Immature natural killer cell (primary cell): Measurements from ENCODE around the gene FAM124B. TPM values are rescaled to one million over a fixed set of nuclear protein-coding genes. Genes with fewer than 3 reads are reported as not detected.

ENCODE experiments used
- DNase-seq, 3 donors: peaks; one replicate each; pipeline ENCODE4 v3.0.0; 2022; ENCODE audit warnings: mixed read lengths in 1 of 3
- H3K27ac Mint-ChIP-seq, 6 donors: one replicate each; pipeline ENCODE4 v1.8.0; 2020; ENCODE audit warnings: mixed read lengths in 6 of 6, mild to moderate bottlenecking in 5 of 6, inconsistent platforms in 4 of 6, moderate library complexity in 3 of 6
- H3K27me3 Mint-ChIP-seq, 3 donors: one replicate each; pipeline ENCODE4 v1.8.0; 2020 to 2021; ENCODE audit warnings: low read depth in 3 of 3, mild to moderate bottlenecking in 3 of 3, mixed read lengths in 3 of 3, moderate library complexity in 3 of 3, inconsistent platforms in 1 of 3
- H3K36me3 Mint-ChIP-seq, 3 donors: one replicate each; pipeline ENCODE4 v1.8.0; 2020; ENCODE audit warnings: mixed read lengths in 3 of 3, inconsistent platforms in 2 of 3, mild to moderate bottlenecking in 2 of 3
- H3K4me1 Mint-ChIP-seq, 2 donors: one replicate each; pipeline ENCODE4 v1.8.0; 2020; ENCODE audit warnings: inconsistent platforms in 2 of 2, mild to moderate bottlenecking in 2 of 2, mixed read lengths in 2 of 2, moderate library complexity in 1 of 2
- H3K4me3 Mint-ChIP-seq, 5 donors: one replicate each; pipeline ENCODE4 v1.8.0; 2020; ENCODE audit warnings: mild to moderate bottlenecking in 5 of 5, mixed read lengths in 5 of 5, inconsistent platforms in 3 of 5, moderate library complexity in 3 of 5
- H3K9me3 Mint-ChIP-seq, 6 donors: one replicate each; pipeline ENCODE4 v1.8.0; 2020; ENCODE audit warnings: mild to moderate bottlenecking in 6 of 6, mixed read lengths in 6 of 6, inconsistent platforms in 4 of 6, moderate library complexity in 3 of 6
- polyA plus RNA-seq, 3 donors: library from polyadenylated mRNA; unstranded; fragments of 300-500 nt; fragmentation: Illumina TruSeq; gene quantifications; one replicate each; pipeline ENCODE4 v1.2.3, GENCODE V29; 2021

The FAM124B gene
- polyA plus RNA-seq, 3 donors from 2014 or later: 0.78 to 1.4 (median 1.1) TPM

- Mint-ChIP-seq H3K27ac (no peak overlapping the region), H3K4me3 (no peak overlapping the region), H3K4me1 (no peaks in the 10 kb centered on the region), H3K9me3 (no peaks in the 10 kb centered on the region), H3K36me3 (no peaks in the 10 kb centered on the region), H3K27me3 (peaks cover 0 to 2% (median 0%) of the 10 kb centered on the region in 3 donors)
- DNase-seq: no peak
Observed at GRCh38 chr2:224360801-224361251, 41.1 kb downstream of the FAM124B start.

- peaks cover 0 to 2% (median 2%) of the 10 kb centered on the region in 3 donors for H3K27me3 Mint-ChIP-seq
- no peak overlapping the region for H3K27ac Mint-ChIP-seq
- H3K4me1 Mint-ChIP-seq: no peaks in the 10 kb centered on the region
- H3K9me3 Mint-ChIP-seq: no peaks in the 10 kb centered on the region
- no peak overlapping the region for H3K4me3 Mint-ChIP-seq
- H3K36me3 Mint-ChIP-seq: no peaks in the 10 kb centered on the region
- no peak for DNase-seq
Observed at GRCh38 chr2:224359569-224359968, 42.3 kb downstream of the FAM124B start.

- no peaks in the 10 kb centered on the region for H3K4me1 Mint-ChIP-seq
- H3K27me3 Mint-ChIP-seq: peaks cover 0 to 2% (median 2%) of the 10 kb centered on the region in 3 donors
- H3K9me3 Mint-ChIP-seq: no peaks in the 10 kb centered on the region
- H3K4me3 Mint-ChIP-seq: no peak overlapping the region
- no peaks in the 10 kb centered on the region for H3K36me3 Mint-ChIP-seq
- peak; percentile 51 to 58 (median 51) for DNase-seq
- no peak overlapping the region for H3K27ac Mint-ChIP-seq
Observed at GRCh38 chr2:224357098-224357901, 44.6 kb downstream of the FAM124B start.

- DNase-seq: no peak
- Mint-ChIP-seq H3K4me3 (no peak overlapping the region), H3K27me3 (peaks cover 0 to 2% (median 0%) of the 10 kb centered on the region in 3 donors), H3K36me3 (no peaks in the 10 kb centered on the region), H3K4me1 (no peaks in the 10 kb centered on the region), H3K9me3 (no peaks in the 10 kb centered on the region), H3K27ac (no peak overlapping the region)
Observed at GRCh38 chr2:224354632-224355211, 47.2 kb downstream of the FAM124B start.

GRCh38 chr2:224350703-224351102 is 51.2 kb downstream of the FAM124B start:
- Mint-ChIP-seq H3K27me3 (peaks cover 0 to 6% (median 0%) of the 10 kb centered on the region in 3 donors), H3K27ac (no peak overlapping the region), H3K4me1 (no peaks in the 10 kb centered on the region), H3K4me3 (no peak overlapping the region), H3K9me3 (no peaks in the 10 kb centered on the region), H3K36me3 (no peaks in the 10 kb centered on the region)
- DNase-seq: no peak

GRCh38 chr2:224349396-224349795 is 52.5 kb downstream of the FAM124B start:
- Mint-ChIP-seq H3K4me1 (no peaks in the 10 kb centered on the region), H3K4me3 (no peak overlapping the region), H3K36me3 (no peaks in the 10 kb centered on the region), H3K27ac (no peak overlapping the region), H3K27me3 (peaks cover 0 to 3% (median 0%) of the 10 kb centered on the region in 3 donors), H3K9me3 (no peaks in the 10 kb centered on the region)
- DNase-seq: no peak

- no peak for DNase-seq
- Mint-ChIP-seq H3K27me3 (peaks cover 0 to 3% (median 0%) of the 10 kb centered on the region in 3 donors), H3K9me3 (no peaks in the 10 kb centered on the region), H3K4me1 (no peaks in the 10 kb centered on the region), H3K27ac (no peak overlapping the region), H3K4me3 (no peak overlapping the region), H3K36me3 (no peaks in the 10 kb centered on the region)
Observed at GRCh38 chr2:224347176-224348051, 54.5 kb downstream of the FAM124B start.

GRCh38 chr2:224345492-224345891 is 56.4 kb downstream of the FAM124B start:
- no peaks in the 10 kb centered on the region for H3K36me3 Mint-ChIP-seq
- H3K4me1 Mint-ChIP-seq: no peaks in the 10 kb centered on the region

GRCh38 chr2:224343226-224343625 is 58.7 kb downstream of the FAM124B start:
- Mint-ChIP-seq H3K36me3 (no peaks in the 10 kb centered on the region), H3K27ac (no peak overlapping the region), H3K27me3 (peaks cover 0 to 9% (median 3%) of the 10 kb centered on the region in 3 donors), H3K9me3 (no peaks in the 10 kb centered on the region), H3K4me3 (no peak overlapping the region), H3K4me1 (no peaks in the 10 kb centered on the region)
- DNase-seq: no peak

More at GRCh38 chr2:224345492-224345891, 56.4 kb downstream of the FAM124B start:
- Mint-ChIP-seq H3K27me3 (peaks cover 0 to 3% (median 2%) of the 10 kb centered on the region in 3 donors), H3K4me3 (no peak overlapping the region), H3K27ac (no peak overlapping the region), H3K9me3 (no peaks in the 10 kb centered on the region)
- no peak for DNase-seq

GRCh38 chr2:224335991-224336390 is 65.9 kb downstream of the FAM124B start:
- no peak overlapping the region for H3K27ac Mint-ChIP-seq
- no peaks in the 10 kb centered on the region for H3K4me1 Mint-ChIP-seq
- no peaks in the 10 kb centered on the region for H3K36me3 Mint-ChIP-seq
- H3K27me3 Mint-ChIP-seq: peaks cover 0 to 15% (median 2%) of the 10 kb centered on the region in 3 donors
- no peak overlapping the region for H3K4me3 Mint-ChIP-seq
- no peaks in the 10 kb centered on the region for H3K9me3 Mint-ChIP-seq
- no peak for DNase-seq

- H3K4me3 Mint-ChIP-seq: no peak overlapping the region
- no peaks in the 10 kb centered on the region for H3K36me3 Mint-ChIP-seq
- H3K4me1 Mint-ChIP-seq: no peaks in the 10 kb centered on the region
- DNase-seq: no peak
- H3K9me3 Mint-ChIP-seq: no peaks in the 10 kb centered on the region
- peaks cover 2 to 14% (median 2%) of the 10 kb centered on the region in 3 donors for H3K27me3 Mint-ChIP-seq
- H3K27ac Mint-ChIP-seq: no peak overlapping the region
Observed at GRCh38 chr2:224334726-224335125, 67.2 kb downstream of the FAM124B start.

GRCh38 chr2:224333726-224334482 is 68.0 kb downstream of the FAM124B start:
- no peak for DNase-seq
- peaks cover 2 to 14% (median 2%) of the 10 kb centered on the region in 3 donors for H3K27me3 Mint-ChIP-seq

GRCh38 chr2:224331698-224332097 is 70.2 kb downstream of the FAM124B start:
- Mint-ChIP-seq H3K36me3 (no peaks in the 10 kb centered on the region), H3K4me3 (no peak overlapping the region), H3K4me1 (no peaks in the 10 kb centered on the region), H3K27ac (no peak overlapping the region), H3K9me3 (peaks cover 0 to 1% (median 0%) of the 10 kb centered on the region in 6 donors), H3K27me3 (peaks cover 2 to 10% (median 2%) of the 10 kb centered on the region in 3 donors)
- DNase-seq: no peak

More at GRCh38 chr2:224333726-224334482, 68.0 kb downstream of the FAM124B start:
- no peak overlapping the region for H3K4me3 Mint-ChIP-seq
- H3K4me1 Mint-ChIP-seq: no peaks in the 10 kb centered on the region
- H3K27ac Mint-ChIP-seq: no peak overlapping the region
- no peaks in the 10 kb centered on the region for H3K36me3 Mint-ChIP-seq
- no peaks in the 10 kb centered on the region for H3K9me3 Mint-ChIP-seq
